TTC549 (cell line): ENCODE results near the gene CYP46A1.

Experiments
- FAIRE-seq: peaks from 2 replicates; lab custom pipeline; 2012; peaks lifted over from hg19 to GRCh38; lab: Jason Lieb, UNC

The CYP46A1 gene

DNA sequence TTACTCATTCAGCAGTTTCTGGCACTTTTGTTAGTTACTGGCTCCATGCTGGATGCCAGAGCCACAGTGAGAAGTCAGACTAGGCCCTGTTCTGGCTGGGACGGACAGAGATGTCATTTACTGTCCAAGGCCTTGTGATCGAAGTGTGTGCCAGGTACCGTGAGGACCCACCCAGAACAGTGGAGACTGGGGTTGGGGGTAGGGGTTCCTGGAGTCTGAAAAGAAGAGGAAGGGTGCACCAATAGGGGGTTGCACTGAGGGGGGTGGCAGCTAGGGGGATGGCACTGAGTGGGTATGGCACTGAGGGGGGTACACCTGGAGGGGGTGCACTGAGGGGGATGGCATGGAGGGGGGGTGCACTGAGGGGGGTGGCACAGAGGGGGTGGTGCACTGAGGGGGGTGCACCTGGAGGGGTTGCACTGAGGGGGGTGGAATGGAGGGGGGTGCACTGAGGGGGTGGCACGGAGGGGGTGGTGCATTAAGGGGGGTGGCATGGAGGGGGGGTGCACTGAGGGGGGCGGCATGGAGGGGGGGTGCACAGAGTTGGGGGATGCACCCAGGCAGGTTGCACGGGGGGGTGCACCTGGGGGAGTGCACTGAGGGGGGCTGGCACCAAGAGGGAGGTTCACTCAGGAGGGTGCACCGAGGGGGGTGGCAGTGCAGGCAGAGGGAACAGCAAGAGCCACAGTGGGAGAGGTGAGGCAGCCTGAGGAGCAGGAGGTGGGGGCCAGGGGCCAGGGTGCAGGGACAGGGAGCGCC is 10.6 kb upstream of the CYP46A1 start:
- FAIRE-seq: no peak

DNA sequence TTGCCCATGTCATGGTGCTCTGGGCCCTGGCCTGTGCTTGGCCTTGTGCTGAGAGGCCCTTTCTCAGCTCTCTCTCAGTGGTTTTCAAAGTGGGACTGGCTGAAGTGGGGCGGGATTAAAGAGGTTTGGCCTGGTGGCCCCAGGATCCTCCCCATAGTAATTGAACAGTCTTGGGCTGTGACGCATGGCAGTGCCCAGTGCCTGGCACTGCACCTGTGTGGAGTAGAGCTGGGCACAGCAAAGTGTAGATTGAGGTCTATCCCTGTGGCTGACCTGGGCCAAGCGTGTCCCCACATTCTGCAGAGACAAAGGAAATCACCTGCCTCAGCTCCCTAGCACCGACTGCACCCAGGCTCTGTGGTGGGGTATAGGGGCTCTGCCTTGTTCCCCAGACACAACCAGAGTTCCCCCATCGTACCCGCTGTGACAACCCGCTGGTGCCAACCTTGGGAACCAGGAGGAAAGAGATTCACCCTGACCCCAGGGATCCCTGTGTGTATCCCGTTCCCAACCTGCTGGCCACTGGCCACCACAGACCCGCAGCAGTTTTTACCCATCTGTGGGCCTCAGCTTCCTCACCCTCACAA is 9.9 kb upstream of the CYP46A1 start:
- no peak for FAIRE-seq

DNA sequence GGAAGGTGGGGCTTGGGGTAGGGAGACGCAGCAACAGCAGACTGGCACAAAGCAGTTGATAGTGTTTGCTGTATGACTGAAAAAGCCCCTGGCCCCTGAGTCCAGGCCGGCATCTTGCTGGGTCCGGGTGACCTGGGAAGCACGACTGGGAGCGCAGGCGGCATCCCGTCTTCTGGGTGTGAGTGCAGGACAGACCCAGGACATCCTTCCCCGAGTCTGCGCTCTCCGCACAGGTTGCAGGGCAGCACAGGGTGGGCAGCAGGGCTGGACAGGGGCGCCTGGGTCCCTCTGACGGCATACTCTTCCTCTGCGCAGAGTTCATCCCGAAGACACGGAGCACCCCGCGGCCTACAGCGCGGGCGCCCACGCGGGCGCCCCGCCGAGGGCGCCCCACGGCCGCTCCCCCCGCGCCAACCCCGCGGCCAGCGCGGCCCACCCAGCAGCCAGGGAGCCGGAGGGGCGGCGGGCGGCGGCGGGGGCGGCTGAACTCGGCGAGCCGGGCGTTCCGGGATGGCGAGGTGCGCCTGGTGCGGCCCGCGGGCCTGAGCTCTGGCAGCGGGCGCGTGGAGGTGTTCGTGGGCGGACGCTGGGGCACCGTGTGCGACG is 9.2 kb upstream of the CYP46A1 start:
- FAIRE-seq: no peak

DNA sequence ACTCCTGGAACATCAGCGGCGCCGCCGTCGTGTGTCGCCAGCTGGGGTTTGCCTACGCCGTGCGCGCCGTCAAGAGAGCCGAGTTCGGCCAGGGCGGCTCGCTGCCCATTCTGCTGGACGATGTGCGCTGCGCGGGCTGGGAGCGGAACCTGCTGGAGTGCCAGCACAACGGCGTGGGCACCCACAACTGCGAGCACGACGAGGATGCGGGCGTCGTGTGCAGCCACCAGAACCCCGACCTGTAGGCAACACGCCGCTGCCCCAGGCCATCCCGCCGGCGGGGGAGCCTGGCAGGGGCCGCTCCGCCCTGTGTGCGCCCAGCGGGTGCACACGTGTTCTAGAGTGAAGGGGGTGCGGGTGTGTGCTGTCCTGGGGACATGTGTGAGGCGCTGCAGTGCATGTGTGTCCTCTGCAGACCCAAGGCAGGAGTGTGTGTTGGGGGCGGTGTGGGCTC is 8.7 kb upstream of the CYP46A1 start:
- FAIRE-seq: no peak

DNA sequence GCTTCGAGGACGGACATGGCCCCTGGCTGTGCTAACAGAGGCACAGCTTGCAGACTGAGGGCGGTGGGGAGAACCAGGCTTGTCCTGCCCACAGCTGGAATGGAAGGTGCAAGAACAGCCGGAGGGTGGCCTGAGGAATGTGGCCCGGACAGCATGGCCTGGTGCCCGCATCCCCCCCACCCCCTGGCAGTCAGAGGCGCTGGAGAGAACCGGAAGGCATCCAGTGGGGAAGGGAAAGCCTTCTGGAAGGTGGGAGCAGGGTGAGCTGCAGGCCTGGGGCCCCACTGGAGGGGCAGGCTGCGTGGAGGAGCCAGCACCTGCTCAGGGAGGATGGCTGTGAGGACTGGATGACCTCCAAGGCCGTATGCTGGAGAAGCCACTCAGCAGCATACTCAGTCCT is 8.1 kb upstream of the CYP46A1 start:
- FAIRE-seq: no peak

DNA sequence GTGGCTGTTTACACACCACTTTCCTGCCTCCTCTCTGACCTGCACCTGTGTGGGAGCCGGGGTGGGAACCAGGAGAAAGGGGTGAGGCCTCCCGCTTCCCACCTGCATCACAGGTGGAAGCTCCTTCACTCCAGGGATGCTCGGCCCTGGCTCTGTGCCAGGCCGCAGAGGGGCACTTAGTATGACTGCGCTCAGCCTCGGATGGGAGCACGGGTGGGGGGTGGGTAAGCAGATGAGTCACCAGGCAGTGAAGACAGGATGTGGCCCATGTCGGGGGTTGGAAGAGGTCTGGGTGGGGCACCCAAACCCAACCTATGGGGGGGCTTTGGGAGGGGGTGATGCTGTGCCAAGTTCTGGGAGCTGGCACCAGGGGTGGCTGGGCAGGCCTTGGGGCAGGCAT is 7.4 kb upstream of the CYP46A1 start:
- no peak for FAIRE-seq

DNA sequence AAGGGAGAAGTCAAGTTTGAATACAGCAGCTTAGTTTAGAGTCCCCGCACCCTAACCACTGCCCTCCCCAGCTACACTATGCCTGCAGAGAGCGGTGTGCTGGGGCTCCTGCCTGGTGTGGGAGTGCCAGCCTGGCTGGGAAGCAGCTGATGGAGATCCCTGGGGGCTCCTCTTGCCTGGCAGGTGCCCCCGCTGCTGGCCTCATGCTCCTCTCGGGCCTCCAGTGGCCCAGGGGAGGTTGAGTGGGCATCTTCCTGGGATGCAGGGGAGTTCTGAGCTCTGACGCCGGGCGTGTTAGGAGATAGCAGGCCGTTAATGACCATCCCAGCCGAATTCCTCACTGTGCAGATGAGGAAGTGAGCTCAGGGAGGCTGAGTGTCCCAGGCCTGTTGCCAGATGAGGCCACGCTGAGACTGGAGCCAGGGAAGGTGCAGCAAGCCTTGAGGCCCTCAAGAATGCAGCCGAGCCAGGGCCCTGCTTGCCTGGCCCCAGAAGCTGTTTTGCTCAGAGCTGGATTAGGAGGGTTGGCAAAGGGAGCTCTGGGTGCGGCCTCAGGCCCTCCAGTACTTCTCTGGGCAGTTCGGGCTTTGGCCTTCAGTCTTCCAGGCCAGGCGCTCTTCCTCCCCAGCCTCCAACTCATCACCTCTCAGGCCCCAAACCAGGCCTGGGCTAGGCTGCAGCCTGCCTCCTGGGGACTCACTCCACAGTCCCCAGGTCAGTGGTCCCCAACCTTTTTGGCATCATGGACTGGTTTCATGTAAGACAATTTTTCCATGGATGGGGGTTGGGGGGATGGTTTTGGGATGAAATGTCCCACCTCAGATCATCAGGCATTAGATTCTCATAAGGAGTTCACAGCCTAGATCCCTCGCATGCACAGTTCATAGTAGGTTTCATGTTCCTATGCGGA is 6.6 kb upstream of the CYP46A1 start:
- no peak for FAIRE-seq

DNA sequence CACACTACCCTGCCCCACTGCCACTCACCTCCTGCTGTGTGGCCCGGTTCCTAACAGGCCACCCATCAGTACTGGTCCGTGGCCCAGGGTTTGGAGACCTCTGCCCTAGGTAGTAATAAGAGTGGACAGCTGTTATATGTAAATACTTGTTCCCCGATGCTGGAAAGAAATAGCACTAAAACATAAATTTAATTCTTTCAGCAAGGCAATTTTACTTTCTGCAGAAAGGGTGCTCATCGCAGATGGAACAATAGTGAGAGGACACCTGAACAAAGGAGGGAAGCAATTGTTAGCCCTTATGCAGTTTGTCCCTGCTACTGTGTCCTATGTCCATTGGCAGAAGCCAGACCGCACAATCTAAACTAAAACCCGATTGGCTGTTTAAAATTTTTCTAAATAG is 5.9 kb upstream of the CYP46A1 start:
- no peak for FAIRE-seq

DNA sequence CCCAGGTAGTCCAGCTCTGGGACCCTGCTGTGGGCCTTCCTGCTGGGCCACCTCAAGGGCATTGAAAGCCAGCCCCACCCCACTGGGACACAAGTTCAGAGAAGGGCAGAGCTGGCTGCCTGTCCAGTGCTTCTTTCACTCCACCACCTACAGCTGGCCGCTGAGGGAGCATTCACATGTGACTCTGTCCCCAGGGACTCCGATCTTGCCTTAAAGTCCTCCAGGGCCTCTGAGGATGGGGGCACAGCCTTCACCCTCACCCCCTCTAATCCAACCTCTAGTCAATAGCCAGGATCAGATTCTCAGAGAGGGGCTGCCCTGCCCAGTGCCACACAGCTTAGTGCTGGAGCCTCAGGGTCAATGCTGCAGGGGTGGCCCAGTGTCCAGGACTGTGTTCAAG is 5.0 kb upstream of the CYP46A1 start:
- FAIRE-seq: no peak

DNA sequence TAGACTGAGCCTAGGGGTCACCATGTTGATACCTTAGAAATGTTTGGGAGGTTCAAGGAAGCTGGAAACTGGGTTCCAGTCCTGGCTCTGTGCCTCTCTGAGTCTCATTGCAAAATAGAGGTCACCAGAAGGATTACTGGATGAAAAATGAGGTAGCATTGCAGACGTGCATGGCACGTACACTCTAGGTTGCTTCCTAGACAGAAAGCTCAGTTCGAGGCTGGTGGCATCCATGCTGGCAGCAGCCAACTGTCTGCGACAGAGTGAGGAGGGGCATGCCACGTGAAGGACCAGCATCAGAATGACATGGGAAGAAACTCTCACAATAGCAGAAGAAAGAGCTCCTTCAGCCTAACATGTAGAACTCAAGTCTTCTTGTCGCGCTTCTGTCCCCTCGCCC is 4.6 kb upstream of the CYP46A1 start:
- no peak for FAIRE-seq

DNA sequence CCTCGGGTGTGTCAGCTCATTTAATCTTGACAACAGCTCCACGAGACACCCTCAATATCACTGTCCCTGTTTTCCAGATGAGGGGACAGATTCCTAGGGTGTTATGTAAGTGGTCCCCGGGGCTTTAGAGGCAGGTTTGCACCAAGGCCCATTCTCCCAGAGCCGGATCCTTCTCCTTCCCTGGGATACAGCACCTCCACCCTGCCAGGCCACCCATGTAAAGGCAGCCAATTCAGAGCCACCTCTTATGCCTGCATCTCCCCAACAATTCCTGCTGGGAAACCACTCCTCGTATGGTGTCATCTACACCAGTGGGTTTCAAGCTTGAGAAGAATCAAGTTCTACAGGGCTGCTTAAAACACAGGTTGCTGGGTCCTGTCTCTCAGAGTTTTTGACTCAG is 4.1 kb upstream of the CYP46A1 start:
- no peak for FAIRE-seq

DNA sequence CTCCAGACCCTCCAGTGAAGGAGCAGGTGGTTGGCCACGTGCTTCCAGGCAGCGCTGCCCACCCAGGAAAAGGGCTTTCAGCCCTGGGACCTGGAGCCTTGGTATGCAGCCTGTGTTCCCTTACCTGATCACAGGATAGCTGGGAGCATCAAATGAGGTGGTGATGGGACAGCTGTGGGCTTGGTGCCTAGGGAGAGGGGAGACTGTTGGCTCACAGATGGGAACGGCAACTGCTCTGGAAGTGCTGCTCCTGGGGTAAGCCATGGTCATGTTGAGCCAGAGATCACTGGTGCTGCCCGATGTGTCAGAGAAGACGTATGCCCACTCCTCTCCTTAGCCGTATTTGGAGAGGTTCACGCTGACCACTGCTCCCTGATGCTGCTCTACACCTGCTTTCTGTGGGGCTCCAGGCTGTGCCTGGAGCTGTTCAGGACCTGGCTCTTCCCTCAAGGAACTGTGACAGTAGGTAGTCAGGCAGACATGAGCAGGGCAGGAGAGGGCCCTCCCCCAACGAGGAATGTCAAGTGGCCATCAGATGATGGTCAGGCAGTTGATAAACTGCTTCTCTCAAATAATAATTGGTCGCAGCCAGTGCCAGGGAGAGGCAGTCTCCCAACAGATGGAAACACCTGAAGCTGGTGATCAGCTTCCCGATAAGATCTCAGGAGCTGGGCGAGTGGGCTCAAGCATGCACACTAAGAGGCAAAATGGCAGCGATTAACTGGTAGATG is 2.8 kb upstream of the CYP46A1 start:
- no peak for FAIRE-seq

DNA sequence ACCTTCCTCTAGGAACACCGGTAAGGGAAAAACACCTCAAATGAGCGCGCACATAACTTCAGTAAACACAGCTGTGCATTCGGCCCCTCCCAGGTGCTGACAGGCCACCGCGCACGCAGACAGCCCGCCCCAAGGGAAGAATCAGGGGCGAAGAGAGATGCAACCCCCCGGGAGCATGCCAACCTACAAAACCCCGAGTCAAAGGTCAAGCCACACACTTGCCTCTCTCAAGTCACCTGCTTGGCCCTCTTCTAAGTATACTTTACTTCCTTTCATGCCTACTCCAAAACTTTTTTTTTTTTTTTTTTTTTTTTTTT is 2.3 kb upstream of the CYP46A1 start:
- no peak for FAIRE-seq

DNA sequence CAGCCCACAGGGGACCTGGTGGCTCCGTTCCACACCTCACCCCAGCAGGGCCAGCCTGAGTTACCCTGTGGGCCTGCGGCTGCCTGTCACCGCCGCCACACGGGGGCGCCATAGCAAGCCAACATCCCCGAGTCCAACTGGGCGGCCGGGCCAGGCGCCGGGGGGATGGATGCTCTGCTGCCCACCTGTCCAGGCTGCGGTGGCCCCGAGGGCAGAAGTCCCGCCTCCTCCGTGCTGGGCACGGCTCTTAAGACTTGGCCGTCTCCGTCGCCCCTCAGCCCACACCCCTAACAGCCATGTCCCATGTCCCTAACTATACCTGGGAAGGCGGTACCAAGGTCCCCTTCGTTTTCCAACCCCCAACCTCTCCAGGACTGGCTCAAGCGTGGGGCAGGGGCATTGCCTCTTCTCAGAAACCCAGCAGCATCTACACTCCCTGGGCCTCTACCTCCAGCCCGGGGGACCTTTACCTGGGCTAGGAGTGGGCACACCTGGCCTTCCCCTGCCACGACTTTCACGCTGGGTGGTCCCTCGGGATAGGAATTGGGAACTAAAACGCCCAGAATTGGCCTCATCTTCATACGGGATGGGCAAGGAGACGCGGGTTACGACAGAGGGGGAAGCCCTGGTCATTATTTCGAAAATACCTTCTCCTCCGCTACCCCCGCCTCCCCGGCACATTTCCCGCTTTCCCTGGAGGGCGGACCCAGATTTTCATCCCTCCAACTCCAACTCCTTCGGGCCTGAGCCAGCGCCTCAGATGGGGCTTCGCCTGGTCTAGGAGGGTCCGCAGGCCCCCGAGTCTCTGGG is 1.1 kb upstream of the CYP46A1 start:
- no peak for FAIRE-seq

DNA sequence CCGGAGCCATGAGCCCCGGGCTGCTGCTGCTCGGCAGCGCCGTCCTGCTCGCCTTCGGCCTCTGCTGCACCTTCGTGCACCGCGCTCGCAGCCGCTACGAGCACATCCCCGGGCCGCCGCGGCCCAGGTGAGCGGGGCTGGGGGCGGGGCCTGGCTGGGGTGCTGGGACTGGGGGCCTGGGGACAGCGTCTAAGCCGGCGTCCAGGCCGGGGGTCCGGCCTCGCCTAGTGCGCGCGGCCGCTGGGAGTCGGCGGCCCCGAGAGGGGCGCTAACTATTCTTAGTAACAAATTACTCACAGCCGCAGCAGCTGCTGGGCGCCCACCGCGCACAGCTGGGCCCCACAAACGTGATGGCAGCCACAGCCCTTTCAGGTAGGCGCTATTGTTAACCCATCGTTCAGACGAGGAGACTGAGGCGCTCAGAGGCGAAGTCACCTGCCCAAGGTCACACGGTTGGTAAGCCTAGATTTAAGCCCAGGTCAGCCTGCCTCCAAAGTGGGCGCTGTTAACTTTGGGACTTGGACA is 374 bp downstream of the CYP46A1 start:
- FAIRE-seq: no peak

DNA sequence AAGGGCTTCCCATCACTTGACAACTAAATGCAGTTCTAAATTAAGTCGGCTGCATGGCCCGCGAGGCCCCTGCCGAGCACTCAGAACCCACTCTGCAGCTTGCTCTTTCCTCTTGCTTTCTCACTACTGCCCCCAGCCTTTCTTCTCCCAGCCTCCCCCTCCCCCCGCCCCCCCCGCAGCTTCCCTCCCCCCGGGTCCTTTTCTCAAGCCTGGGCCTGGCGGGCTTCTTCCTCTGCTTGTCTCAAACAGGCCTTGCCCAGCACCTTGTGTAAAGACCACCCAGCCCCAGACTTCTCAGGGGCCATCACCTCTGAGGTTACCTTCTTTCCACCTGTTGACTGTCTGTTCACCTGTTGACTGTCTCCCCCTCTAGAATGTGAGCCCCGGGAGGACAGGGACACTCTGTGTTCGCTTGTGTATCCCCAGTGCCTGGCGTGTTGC is 1.1 kb downstream of the CYP46A1 start:
- no peak for FAIRE-seq

DNA sequence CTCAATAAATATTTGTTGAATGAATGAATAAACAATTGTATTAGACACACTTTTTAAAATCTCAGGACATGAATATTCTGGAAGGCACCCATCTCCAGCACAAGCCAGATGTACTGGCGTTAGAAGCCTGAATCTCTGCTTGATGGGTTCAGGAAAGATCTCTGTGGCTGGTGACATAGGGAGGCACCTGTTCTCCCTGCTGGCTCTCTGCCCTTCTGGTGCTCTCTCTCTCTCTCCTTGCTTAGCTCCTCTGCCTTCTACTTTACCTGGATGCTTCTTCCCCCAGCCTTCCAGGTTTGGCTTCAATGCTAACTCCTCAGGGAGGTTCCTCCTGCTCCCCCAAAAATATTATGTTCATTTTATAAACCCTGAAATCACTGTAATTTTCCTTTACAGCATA is 1.5 kb downstream of the CYP46A1 start:
- no peak for FAIRE-seq

DNA sequence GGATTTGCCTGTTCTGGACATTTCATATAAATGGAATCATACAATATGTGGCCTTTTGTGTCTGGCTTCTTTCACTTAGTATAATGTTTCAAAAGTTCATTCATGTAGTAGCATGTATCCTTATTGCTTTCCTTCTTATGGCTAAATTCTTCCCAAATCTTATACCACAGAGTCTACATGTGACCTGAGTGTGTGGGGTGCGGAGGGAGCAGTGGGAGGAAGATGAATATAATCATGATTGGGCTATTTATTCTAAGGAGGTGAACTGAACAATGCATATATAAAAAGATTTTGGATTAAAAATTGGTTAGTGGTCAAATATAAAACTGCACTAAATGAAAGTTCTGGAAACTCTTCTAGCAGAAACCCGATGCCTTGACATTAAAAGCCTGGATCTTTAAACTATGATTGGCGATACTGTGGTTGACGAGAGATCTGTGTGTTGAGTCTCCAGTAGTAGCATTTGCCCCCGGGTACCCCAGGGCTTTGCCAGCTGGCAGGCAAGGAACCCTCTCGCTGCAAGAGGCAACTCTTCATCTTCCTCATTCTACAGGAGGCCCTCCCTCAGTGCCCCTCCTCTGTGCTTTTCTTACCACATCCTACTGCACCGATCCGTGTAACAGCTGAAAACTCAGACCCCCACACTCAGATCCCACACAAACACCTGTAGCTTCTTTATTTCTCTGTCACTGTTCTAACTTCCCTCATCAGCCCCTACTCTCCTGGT is 2.6 kb downstream of the CYP46A1 start:
- FAIRE-seq: no peak

DNA sequence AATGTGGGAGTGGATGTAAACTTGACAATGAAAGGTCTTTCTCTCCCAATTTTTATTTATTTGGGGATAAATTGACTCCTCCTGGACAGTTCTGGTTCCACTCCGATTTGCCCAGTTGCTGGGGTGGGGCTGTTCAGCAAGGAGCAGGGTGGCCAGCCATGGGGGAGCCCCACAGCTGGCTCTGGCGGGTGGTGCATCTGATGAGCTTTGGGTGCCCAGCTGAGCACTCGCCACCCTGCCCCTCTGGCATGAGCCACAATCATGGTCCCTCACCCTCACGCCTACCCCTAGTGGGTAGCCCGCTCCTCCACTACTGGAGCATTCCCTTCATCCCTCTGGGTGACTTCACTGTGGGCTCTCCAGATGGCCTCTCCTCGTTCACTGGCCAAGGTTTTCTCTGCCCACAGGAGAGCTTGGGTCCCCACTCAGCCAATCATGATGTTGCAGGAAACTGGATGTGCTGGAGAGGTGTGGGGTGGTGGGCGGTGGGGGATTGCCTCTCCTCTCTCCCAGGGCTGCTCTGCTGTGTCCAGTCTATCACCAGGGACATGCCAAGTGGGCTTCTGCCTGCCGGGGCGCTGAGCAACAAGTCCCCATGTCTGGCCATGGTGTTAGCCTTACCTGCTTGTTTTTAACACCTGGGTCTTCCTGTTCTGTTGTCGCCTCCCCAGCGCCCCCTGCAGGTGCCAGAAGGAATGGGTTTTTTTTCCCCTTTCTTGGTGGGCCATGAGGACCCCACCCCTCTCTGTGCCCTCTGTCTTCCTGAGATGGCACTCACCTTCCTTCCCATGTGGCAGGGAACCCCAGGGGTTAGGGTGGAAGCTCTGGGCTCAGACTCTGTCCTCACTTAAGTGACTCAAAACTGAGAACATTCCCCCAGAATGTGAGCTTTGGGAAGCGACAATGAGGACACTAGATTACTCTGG is 3.4 kb downstream of the CYP46A1 start:
- FAIRE-seq: no peak
